Measurements from ENCODE around the gene ARHGEF10L.

DNA sequence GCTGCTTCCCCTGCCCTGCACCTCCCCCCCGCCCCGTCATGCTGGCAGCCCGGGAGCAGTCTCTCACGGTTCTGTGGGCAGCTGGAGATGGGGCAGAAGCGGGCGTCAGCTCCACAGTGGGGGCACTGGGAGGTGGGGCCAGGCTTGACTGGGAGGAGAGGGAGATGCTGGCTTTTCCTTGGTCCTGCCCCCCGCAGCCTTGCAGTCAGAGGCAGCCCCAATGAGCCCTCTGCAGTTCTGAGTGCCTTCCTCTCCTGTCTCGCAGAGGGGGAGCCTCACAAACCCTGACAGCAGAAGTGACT is 21.7 kb downstream of the ARHGEF10L start:
- no peak for TF ChIP-seq EZH2 (IDR thresholded peaks at IDR 0.05; ENCODE audit: borderline replicate concordance, low read depth, low read length, poor library complexity, severe bottlenecking)
- TF ChIP-seq, protein P1, sequence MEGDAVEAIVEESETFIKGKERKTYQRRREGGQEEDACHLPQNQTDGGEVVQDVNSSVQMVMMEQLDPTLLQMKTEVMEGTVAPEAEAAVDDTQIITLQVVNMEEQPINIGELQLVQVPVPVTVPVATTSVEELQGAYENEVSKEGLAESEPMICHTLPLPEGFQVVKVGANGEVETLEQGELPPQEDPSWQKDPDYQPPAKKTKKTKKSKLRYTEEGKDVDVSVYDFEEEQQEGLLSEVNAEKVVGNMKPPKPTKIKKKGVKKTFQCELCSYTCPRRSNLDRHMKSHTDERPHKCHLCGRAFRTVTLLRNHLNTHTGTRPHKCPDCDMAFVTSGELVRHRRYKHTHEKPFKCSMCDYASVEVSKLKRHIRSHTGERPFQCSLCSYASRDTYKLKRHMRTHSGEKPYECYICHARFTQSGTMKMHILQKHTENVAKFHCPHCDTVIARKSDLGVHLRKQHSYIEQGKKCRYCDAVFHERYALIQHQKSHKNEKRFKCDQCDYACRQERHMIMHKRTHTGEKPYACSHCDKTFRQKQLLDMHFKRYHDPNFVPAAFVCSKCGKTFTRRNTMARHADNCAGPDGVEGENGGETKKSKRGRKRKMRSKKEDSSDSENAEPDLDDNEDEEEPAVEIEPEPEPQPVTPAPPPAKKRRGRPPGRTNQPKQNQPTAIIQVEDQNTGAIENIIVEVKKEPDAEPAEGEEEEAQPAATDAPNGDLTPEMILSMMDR (conservative IDR thresholded peaks at IDR 0.05; ENCODE audit: low read depth, low read length), result no peak
